Natural killer cell (primary cell): ENCODE measurements around the gene LIN7A. TPM values are rescaled to one million over a fixed set of nuclear protein-coding genes. Genes with fewer than 3 reads are reported as not detected.

Experiments
- ATAC-seq, 3 donors: fragments of 150-1000 bp in 2 of 3; fragments of 200-7000 bp in 1 of 3; cut with Tn5 transposase; 1 replicate in 1 of 3; 2 replicates in 2 of 3; pipeline ENCODE4 v1.10.0; 2021; ENCODE audit warnings: mild to moderate bottlenecking in 2 of 3, moderate library complexity in 2 of 3
- DNase-seq, 2 donors: peaks; one replicate each; pipeline versions ENCODE4 v3.0.0 to v3.0.0-alpha.2; 2013 to 2021; ENCODE audit warnings: mixed read lengths in 1 of 2
- H3K27ac ChIP-seq: one replicate; pipeline ENCODE4 v1.5.1; 2013; ENCODE audit warnings: mild to moderate bottlenecking, low read length
- H3K27me3 ChIP-seq: one replicate; pipeline ENCODE4 v1.6.1; 2013; ENCODE audit warnings: low read length; ENCODE audit not compliant: control insufficient read depth, insufficient read depth
- H3K36me3 ChIP-seq: one replicate; pipeline ENCODE4 v1.6.1; 2013; ENCODE audit warnings: low read length; ENCODE audit not compliant: control insufficient read depth, insufficient read depth
- H3K4me1 ChIP-seq: one replicate; pipeline ENCODE4 v1.6.1; 2013; ENCODE audit warnings: low read length; ENCODE audit not compliant: control insufficient read depth, insufficient read depth
- H3K4me3 ChIP-seq: one replicate; pipeline ENCODE4 v1.5.1; 2013; ENCODE audit warnings: low read length
- H3K9me3 ChIP-seq: one replicate; pipeline ENCODE4 v1.6.1; 2013; ENCODE audit warnings: low read length; ENCODE audit not compliant: control insufficient read depth, insufficient read depth
- H3K27ac Mint-ChIP-seq, 2 donors: one replicate each; pipeline ENCODE4 v1.8.0; 2022; ENCODE audit warnings: mild to moderate bottlenecking in 2 of 2, mixed read lengths in 2 of 2, moderate library complexity in 1 of 2
- H3K27me3 Mint-ChIP-seq, 2 donors: one replicate each; pipeline ENCODE4 v1.8.0; 2022; ENCODE audit warnings: low read depth in 2 of 2, mixed read lengths in 2 of 2
- H3K36me3 Mint-ChIP-seq: one replicate; pipeline ENCODE4 v1.8.0; 2022; ENCODE audit warnings: mixed read lengths
- H3K4me1 Mint-ChIP-seq, 2 donors: one replicate each; pipeline ENCODE4 v1.8.0; 2022; ENCODE audit warnings: mixed read lengths in 2 of 2
- H3K4me3 Mint-ChIP-seq: one replicate; pipeline ENCODE4 v1.8.0; 2022; ENCODE audit warnings: mild to moderate bottlenecking, moderate library complexity, mixed read lengths
- H3K9me3 Mint-ChIP-seq, 2 donors: one replicate each; pipeline ENCODE4 v1.8.0; 2022; ENCODE audit warnings: mixed read lengths in 2 of 2
- WGBS: methylation state at CpG from one replicate; pipeline ENCODE4 v1.1.7; 2013; ENCODE audit warnings: missing lambda C conversion rate; ENCODE audit not compliant: insufficient coverage; 5-methylcytosine and 5-hydroxymethylcytosine counted together
- intact Hi-C: fragments of 100-400 bp; cut with micrococcal nuclease; formaldehyde crosslinking; loops from one replicate; pipeline ENCODE4 v1.14.2; 2022
- total RNA-seq, 4 donors: library from RNA; stranded (reverse); fragments of 120-200 nt in 1 of 4; gene quantifications; one replicate each; pipeline versions ENCODE4 v1.2.3 to v1.2.4, GENCODE V29; 2013 to 2022
- TF ChIP-seq, protein P1 (sequence below): fragments of 200-600 bp; IDR thresholded peaks from one replicate; pipeline ENCODE4 v1.8.0; 2022; ENCODE audit warnings: antibody characterized with exemption

Gene LIN7A
- total RNA-seq, 3 donors from 2014 or later (not counting 1 experiment from before 2014, with no cell fraction given), result 0.12 to 14.9 (median 0.27) TPM

DNA sequence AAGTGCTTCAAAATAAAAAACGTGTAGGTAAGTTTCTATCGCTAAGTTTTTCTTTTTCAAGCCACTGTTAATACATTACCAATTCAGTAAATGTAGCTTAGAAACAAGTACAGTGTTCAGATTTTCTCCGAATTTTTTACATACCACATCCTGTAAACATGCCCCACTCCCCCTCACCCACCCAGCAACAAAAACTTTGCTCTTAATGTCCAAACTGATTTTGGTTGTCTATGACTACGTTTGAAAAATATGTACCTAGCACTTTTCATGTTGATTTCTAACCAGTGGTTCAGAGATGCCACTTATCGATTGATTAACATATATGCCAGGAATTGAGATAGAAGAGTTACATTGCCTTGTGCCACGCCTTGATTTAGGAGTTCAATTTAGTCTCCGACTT is 663 bp upstream of the LIN7A start:
- H3K4me1 Mint-ChIP-seq, result no peaks in the 10 kb centered on the region
- no peak overlapping the region for H3K4me3 Mint-ChIP-seq
- no peaks in the 10 kb centered on the region for H3K36me3 Mint-ChIP-seq

DNA sequence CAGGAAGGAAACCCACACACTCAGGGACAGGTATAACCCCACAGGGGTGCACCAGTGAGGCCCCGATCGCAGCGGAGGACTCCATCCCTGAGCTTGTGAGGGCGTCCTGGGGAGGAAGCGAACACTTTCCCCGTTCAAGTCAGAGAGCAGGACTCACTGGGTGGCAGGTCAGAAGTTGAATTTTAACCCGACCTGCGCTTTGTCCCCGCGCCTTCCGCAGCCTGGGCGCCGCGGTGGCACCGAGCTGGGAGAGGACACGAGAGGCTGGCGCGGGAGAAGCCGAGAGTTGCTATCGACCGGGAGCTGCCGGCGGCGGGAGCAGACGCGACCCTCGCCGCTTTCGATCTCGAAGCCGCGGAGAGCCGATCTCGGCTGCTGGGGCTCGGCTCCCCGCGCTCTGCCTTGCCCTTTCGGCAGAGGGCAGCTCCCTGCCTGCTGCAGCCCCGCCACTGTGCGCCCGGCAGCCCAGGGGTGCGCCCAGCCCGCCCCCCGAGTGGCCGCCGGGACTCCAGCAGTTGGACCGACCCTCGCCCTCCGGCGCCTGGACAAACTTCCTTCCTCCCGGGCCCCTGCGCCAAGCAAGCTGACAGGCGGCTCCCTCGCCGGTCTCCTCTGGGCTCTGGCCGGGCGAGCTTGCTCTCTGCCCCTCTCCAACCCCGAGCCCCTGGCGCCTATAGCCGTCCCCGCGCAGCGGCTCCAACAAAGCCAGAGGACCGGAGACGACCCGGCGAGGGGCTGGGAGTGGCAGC is 918 bp downstream of the LIN7A start:
- Mint-ChIP-seq H3K4me1 (no peaks in the 10 kb centered on the region), H3K4me3 (peak overlapping the region; percentile 37), H3K36me3 (no peaks in the 10 kb centered on the region), H3K27ac (no peak overlapping the region), H3K9me3 (peaks cover 6 to 8% of the 10 kb centered on the region in 2 donors), H3K27me3 (peaks cover 0 to 3% of the 10 kb centered on the region in 2 donors)
- Histone ChIP-seq H3K4me3 (no peak overlapping the region), H3K27me3 (peaks cover 7% of the 10 kb centered on the region), H3K27ac (no peak overlapping the region), H3K36me3 (no peaks in the 10 kb centered on the region), H3K9me3 (no peaks in the 10 kb centered on the region), H3K4me1 (no peaks in the 10 kb centered on the region)
- peak in 2 of 3 donors; percentile 17 to 48 for ATAC-seq
- intact Hi-C loops, result no loop called here
- TF ChIP-seq, protein P1, sequence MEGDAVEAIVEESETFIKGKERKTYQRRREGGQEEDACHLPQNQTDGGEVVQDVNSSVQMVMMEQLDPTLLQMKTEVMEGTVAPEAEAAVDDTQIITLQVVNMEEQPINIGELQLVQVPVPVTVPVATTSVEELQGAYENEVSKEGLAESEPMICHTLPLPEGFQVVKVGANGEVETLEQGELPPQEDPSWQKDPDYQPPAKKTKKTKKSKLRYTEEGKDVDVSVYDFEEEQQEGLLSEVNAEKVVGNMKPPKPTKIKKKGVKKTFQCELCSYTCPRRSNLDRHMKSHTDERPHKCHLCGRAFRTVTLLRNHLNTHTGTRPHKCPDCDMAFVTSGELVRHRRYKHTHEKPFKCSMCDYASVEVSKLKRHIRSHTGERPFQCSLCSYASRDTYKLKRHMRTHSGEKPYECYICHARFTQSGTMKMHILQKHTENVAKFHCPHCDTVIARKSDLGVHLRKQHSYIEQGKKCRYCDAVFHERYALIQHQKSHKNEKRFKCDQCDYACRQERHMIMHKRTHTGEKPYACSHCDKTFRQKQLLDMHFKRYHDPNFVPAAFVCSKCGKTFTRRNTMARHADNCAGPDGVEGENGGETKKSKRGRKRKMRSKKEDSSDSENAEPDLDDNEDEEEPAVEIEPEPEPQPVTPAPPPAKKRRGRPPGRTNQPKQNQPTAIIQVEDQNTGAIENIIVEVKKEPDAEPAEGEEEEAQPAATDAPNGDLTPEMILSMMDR, result no peak
- no peak for DNase-seq
- WGBS, result 2% methylated on average over 67 of the region's 67 CpGs

More for the DNA sequence above, 663 bp upstream of the LIN7A start:
- Histone ChIP-seq H3K36me3 (no peaks in the 10 kb centered on the region), H3K27me3 (peaks cover 7% of the 10 kb centered on the region), H3K27ac (no peak overlapping the region), H3K9me3 (no peaks in the 10 kb centered on the region), H3K4me1 (no peaks in the 10 kb centered on the region), H3K4me3 (no peak overlapping the region)
- no peak for DNase-seq
- intact Hi-C loops, result no loop called here
- Mint-ChIP-seq H3K9me3 (peaks cover 6 to 11% of the 10 kb centered on the region in 2 donors), H3K27me3 (peaks cover 0 to 3% of the 10 kb centered on the region in 2 donors), H3K27ac (no peak overlapping the region)
- TF ChIP-seq, protein P1, result no peak
- ATAC-seq, result no peak
- 66% methylated on average over 5 of the region's 7 CpGs for WGBS

DNA sequence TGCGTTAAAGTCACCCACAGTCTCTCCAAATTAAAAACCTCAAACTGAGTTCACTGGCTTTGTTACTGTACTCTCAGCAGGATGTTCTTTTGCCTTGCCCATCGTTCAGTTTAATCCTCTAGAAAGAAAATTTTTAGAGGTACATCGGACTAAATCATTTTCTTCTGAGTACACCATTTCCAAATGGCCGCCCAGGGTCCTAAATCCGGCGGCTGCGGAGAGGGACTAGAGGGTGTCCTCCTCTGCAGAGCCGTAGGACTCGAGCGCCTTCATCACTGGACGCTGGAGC is 1.4 kb downstream of the LIN7A start:
- Histone ChIP-seq H3K4me3 (no peak overlapping the region), H3K9me3 (no peaks in the 10 kb centered on the region), H3K27ac (no peak overlapping the region), H3K4me1 (no peaks in the 10 kb centered on the region), H3K27me3 (peaks cover 7% of the 10 kb centered on the region), H3K36me3 (no peaks in the 10 kb centered on the region)
- Mint-ChIP-seq H3K4me3 (peak overlapping the region; percentile 37), H3K27me3 (peaks cover 0 to 3% of the 10 kb centered on the region in 2 donors), H3K36me3 (no peaks in the 10 kb centered on the region), H3K9me3 (peaks cover 6 to 7% of the 10 kb centered on the region in 2 donors), H3K4me1 (no peaks in the 10 kb centered on the region), H3K27ac (no peak overlapping the region)
- intact Hi-C loops, result no loop called here
- TF ChIP-seq, protein P1, result no peak
- DNase-seq (no peak), ATAC-seq (no peak)
- WGBS, result 4% methylated on average over 11 of the region's 11 CpGs

DNA sequence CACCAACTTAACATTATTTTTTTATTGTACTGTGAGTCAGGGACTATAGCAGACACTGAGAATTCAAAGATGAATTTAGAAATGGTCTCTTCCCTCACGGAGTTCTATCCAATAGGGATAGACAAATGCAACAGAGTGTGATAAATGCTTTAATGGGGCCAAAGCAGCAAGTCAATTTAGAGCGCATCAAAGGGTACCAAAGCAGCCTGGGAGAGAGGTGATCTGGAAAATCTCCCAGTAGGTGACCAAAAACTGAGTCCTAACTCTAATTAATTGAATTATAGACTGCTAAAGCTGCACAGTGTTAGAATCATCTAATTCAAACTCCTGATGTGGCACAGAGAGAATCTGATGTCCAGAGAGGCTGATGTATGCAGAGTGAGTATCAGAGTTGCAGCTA is 2.6 kb downstream of the LIN7A start:
- H3K27ac Mint-ChIP-seq, result no peak overlapping the region
- intact Hi-C loops, result no loop called here
- DNase-seq, result no peak
- ATAC-seq, result no peak
- peaks cover 0 to 3% of the 10 kb centered on the region in 2 donors for H3K27me3 Mint-ChIP-seq
- WGBS, result 86% methylated on average over 2 of the region's 2 CpGs
- H3K9me3 Mint-ChIP-seq, result peaks cover 6 to 7% of the 10 kb centered on the region in 2 donors
- H3K27ac ChIP-seq, result no peak overlapping the region
- no peak overlapping the region for H3K4me3 ChIP-seq
- H3K36me3 Mint-ChIP-seq, result no peaks in the 10 kb centered on the region
- H3K27me3 ChIP-seq, result peaks cover 7% of the 10 kb centered on the region
- TF ChIP-seq, protein P1, result no peak
- H3K9me3 ChIP-seq, result no peaks in the 10 kb centered on the region
- H3K4me1 ChIP-seq, result no peaks in the 10 kb centered on the region
- no peaks in the 10 kb centered on the region for H3K4me1 Mint-ChIP-seq
- H3K36me3 ChIP-seq, result no peaks in the 10 kb centered on the region
- no peak overlapping the region for H3K4me3 Mint-ChIP-seq
